HCT116 (cell line): ENCODE data around the gene SNX25. TPM values are rescaled to one million over a fixed set of nuclear protein-coding genes. Genes with fewer than 3 reads are reported as not detected.
A peak's percentile ranks its signal among the peaks of the same experiment; 100 is the strongest.

ENCODE experiments used
- ATAC-seq: fragments of 200-7000 bp; cut with Tn5 transposase; 2 replicates; pipeline ENCODE4 v1.9.1; 2020; ENCODE audit warnings: mild to moderate bottlenecking, moderate library complexity
- BruUV-seq: library from RNA; stranded (reverse); fragments of 400-500 nt; replicated peaks from 2 replicates; lab custom pipeline; 2021; lab: Mats Ljungman, UMichigan
- CTCF ChIA-PET: fragments of 300-600 bp; sonication (Branson Sonifier 250); formaldehyde crosslinking; loops from one replicate; lab custom pipeline; 2021; ENCODE audit warnings: antibody characterized with exemption; lab: Charles Lee
- POLR2A ChIA-PET: fragments of 300-600, 350-600 bp; sonication (Branson Sonifier 250); formaldehyde crosslinking; loops from one replicate; lab custom pipeline; 2021; ENCODE audit warnings: antibody characterized with exemption; lab: Charles Lee
- RAD21 ChIA-PET, 2 experiments: fragments of 300-600 bp; sonication (Branson Sonifier 250); formaldehyde crosslinking; loops; one replicate each; lab custom pipeline; 2023; ENCODE audit warnings: low total read pairs in 2 of 2; ENCODE audit not compliant: uncharacterized antibody in 2 of 2, unreplicated experiment in 2 of 2, low non-redundant PET in 1 of 2; lab: Charles Lee
- DNase-seq: peaks from one replicate; pipeline ENCODE4 v3.0.0-alpha.2; 2010; ENCODE audit warnings: low read depth, low spot score
- H2AFZ ChIP-seq: fragments of 200-600 bp; shearing (Covaris generic), sonication (generic); 2 replicates; pipeline ENCODE4 v1.6.1; 2017; ENCODE audit warnings: low read depth, mixed run types, mixed read lengths, antibody characterized with exemption, low read length; ENCODE audit not compliant: poor library complexity, severe bottlenecking
- H3K27ac ChIP-seq: 2 replicates; pipeline ENCODE4 v1.5.1; 2012; ENCODE audit warnings: low read depth, low read length
- H3K27me3 ChIP-seq: fragments of 200-600 bp; sonication (generic); 2 replicates; pipeline ENCODE4 v1.6.1; 2016; ENCODE audit warnings: mixed run types, low read length, mixed read lengths; ENCODE audit not compliant: insufficient read depth
- H3K36me3 ChIP-seq, 2 experiments: fragments of 200-500 bp in 1 of 2; fragments of 200-600 bp in 1 of 2; sonication (Bioruptor generic) in 1 of 2; sonication (generic) in 1 of 2; 2 replicates each; pipeline versions ENCODE4 v1.5.1 to v1.6.1; 2014 to 2016; ENCODE audit warnings: low read length in 2 of 2, inconsistent platforms in 1 of 2, mixed read lengths in 1 of 2, mixed run types in 1 of 2; ENCODE audit not compliant: insufficient read depth in 2 of 2, control insufficient read depth in 1 of 2
- H3K4me1 ChIP-seq, 2 experiments: fragments of 200-600 bp in 1 of 2; sonication (generic) in 1 of 2; 2 replicates each; pipeline versions ENCODE4 v1.5.1 to v1.6.1; 2012 to 2017; ENCODE audit warnings: low read length in 2 of 2, inconsistent platforms in 1 of 2, mild to moderate bottlenecking in 1 of 2, mixed read lengths in 1 of 2, mixed run types in 1 of 2, moderate library complexity in 1 of 2; ENCODE audit not compliant: insufficient read depth in 2 of 2, control insufficient read depth in 1 of 2
- H3K4me2 ChIP-seq: fragments of 200-600 bp; sonication (generic); 2 replicates; pipeline ENCODE4 v1.6.1; 2017; ENCODE audit warnings: mixed run types, low read length, mixed read lengths
- H3K4me3 ChIP-seq, 2 experiments: fragments of 200-600 bp in 1 of 2; sonication (generic) in 1 of 2; replicated peaks in 1 of 2; 2 replicates each; pipeline ENCODE4 v1.5.1; 2011 to 2016; ENCODE audit warnings: low read length in 2 of 2, control low read depth in 1 of 2, low read depth in 1 of 2, mild to moderate bottlenecking in 1 of 2, mixed read lengths in 1 of 2, mixed run types in 1 of 2
- H3K79me2 ChIP-seq: fragments of 200-600 bp; sonication (generic); 2 replicates; pipeline ENCODE4 v1.6.1; 2017; ENCODE audit warnings: mild to moderate bottlenecking, mixed run types, low read length, moderate library complexity, mixed read lengths; ENCODE audit not compliant: insufficient read depth
- H3K9ac ChIP-seq: fragments of 200-600 bp; sonication (generic); 2 replicates; pipeline ENCODE4 v1.6.1; 2016; ENCODE audit warnings: low read length, mixed read lengths
- H3K9me2 ChIP-seq: fragments of 200-600 bp; sonication (generic), shearing (Covaris generic); 2 replicates; pipeline ENCODE4 v1.6.1; 2017; ENCODE audit warnings: mixed run types, mild to moderate bottlenecking, moderate library complexity; ENCODE audit not compliant: insufficient read depth
- H3K9me3 ChIP-seq, 2 experiments: fragments of 200-500 bp in 1 of 2; fragments of 200-600 bp in 1 of 2; sonication (Bioruptor generic) in 1 of 2; sonication (generic) in 1 of 2; 2 replicates each; pipeline ENCODE4 v1.6.1; 2014 to 2017; ENCODE audit warnings: low read length in 2 of 2, mixed read lengths in 2 of 2, inconsistent platforms in 1 of 2, low read depth in 1 of 2, mild to moderate bottlenecking in 1 of 2, mixed run types in 1 of 2, moderate library complexity in 1 of 2; ENCODE audit not compliant: control insufficient read depth in 1 of 2, insufficient read depth in 1 of 2
- H4K20me1 ChIP-seq: fragments of 200-600 bp; sonication (generic), shearing (Covaris generic); 2 replicates; pipeline ENCODE4 v1.6.1; 2017; ENCODE audit warnings: mixed run types, mild to moderate bottlenecking, moderate library complexity; ENCODE audit not compliant: insufficient read depth
- CBX3 ChIP-seq: IDR thresholded peaks from 2 replicates; pipeline ENCODE4 v1.6.1; 2012; ENCODE audit warnings: low read depth
- CEBPB ChIP-seq: IDR thresholded peaks from 2 replicates; pipeline ENCODE4 v1.6.1; 2012; ENCODE audit warnings: low read depth
- ELF1 ChIP-seq: IDR thresholded peaks from 2 replicates; pipeline ENCODE4 v1.6.1; 2012; ENCODE audit warnings: low read depth, borderline replicate concordance
- EZH2phosphoT487 ChIP-seq: fragments of 200-600 bp; IDR thresholded peaks from 2 replicates; pipeline ENCODE4 v1.6.1; 2018; ENCODE audit warnings: antibody characterized with exemption, borderline replicate concordance
- JUND ChIP-seq: IDR thresholded peaks from 2 replicates; pipeline ENCODE4 v1.6.1; 2012
- MAX ChIP-seq: IDR thresholded peaks from 2 replicates; pipeline ENCODE4 v1.6.1; 2012
- POLR2A ChIP-seq: IDR thresholded peaks from 2 replicates; pipeline ENCODE4 v1.7.0; 2011; ENCODE audit warnings: borderline replicate concordance; ENCODE audit not compliant: insufficient read depth, insufficient read length; ENCODE audit errors: extremely low read depth
- RAD21 ChIP-seq: IDR thresholded peaks from 2 replicates; pipeline ENCODE4 v1.6.1; 2012; ENCODE audit warnings: low read depth, mild to moderate bottlenecking
- REST ChIP-seq: IDR thresholded peaks from 2 replicates; pipeline ENCODE4 v1.6.1; 2012; ENCODE audit warnings: low read depth
- SIN3A ChIP-seq: IDR thresholded peaks from 2 replicates; pipeline ENCODE4 v1.6.1; 2012; ENCODE audit warnings: low read depth
- SP1 ChIP-seq: IDR thresholded peaks from 2 replicates; pipeline ENCODE4 v1.6.1; 2012; ENCODE audit warnings: low read depth
- TCF7L2 ChIP-seq: IDR thresholded peaks from 2 replicates; pipeline ENCODE4 v1.7.0; 2011; ENCODE audit warnings: borderline replicate concordance, inconsistent platforms; ENCODE audit not compliant: insufficient read depth, insufficient read length; ENCODE audit errors: extremely low read depth
- ZFX ChIP-seq: fragments of 450-650 bp; IDR thresholded peaks from 2 replicates; pipeline ENCODE4 v1.6.1; 2017
- ZNF274 ChIP-seq: fragments of 200-500 bp; sonication (Bioruptor generic); IDR thresholded peaks from 2 replicates; pipeline ENCODE4 v1.6.1; 2014; ENCODE audit warnings: mild to moderate bottlenecking, low read depth, low read length, inconsistent platforms
- intact Hi-C: fragments of 100-400 bp; cut with micrococcal nuclease; formaldehyde crosslinking; loops from 2 replicates; pipeline ENCODE4 v1.10.0; 2022
- total RNA-seq: library from RNA; stranded (reverse); gene quantifications from one replicate; pipeline ENCODE4 v1.2.1, GENCODE V29; 2021; ENCODE audit not compliant: unreplicated experiment
- TF ChIP-seq, protein P1 (sequence below), 3 experiments: fragments of 200-600 bp in 1 of 3; sonication (generic) in 1 of 3; IDR thresholded peaks in 2 of 3; conservative IDR thresholded peaks in 1 of 3; 2 replicates each; pipeline ENCODE4 v1.5.1; 2012 to 2017; ENCODE audit warnings: low read depth in 2 of 3, low read length in 2 of 3, antibody characterized with exemption in 1 of 3, borderline replicate concordance in 1 of 3, control low read depth in 1 of 3, mild to moderate bottlenecking in 1 of 3, mixed read lengths in 1 of 3, mixed run types in 1 of 3, moderate library complexity in 1 of 3; ENCODE audit not compliant: insufficient read depth in 1 of 3

The SNX25 gene
- total RNA-seq, 1 experiment from 2014 or later = 20.9 TPM

DNA sequence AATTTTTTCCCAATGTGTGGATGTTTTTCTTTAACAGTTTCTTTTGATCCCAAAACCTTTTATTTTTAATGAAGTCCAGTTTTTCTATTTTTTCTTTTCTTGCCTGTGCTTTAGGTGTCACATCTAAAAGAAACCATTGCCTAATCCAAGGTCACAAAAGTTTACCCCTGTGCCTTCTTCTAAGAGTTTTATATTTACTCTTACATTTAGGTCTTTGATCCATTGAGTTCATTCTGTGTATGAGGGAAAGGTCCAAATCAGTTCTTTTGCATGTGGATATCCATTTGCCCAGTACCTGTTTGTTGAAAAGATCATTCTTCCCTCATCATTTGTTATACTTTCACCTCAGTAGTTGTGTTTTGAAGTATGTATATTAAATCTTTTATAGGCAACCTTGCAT lies 173.4 kb downstream of the SNX25 start (continued):
- TF ChIP-seq, protein P1, sequence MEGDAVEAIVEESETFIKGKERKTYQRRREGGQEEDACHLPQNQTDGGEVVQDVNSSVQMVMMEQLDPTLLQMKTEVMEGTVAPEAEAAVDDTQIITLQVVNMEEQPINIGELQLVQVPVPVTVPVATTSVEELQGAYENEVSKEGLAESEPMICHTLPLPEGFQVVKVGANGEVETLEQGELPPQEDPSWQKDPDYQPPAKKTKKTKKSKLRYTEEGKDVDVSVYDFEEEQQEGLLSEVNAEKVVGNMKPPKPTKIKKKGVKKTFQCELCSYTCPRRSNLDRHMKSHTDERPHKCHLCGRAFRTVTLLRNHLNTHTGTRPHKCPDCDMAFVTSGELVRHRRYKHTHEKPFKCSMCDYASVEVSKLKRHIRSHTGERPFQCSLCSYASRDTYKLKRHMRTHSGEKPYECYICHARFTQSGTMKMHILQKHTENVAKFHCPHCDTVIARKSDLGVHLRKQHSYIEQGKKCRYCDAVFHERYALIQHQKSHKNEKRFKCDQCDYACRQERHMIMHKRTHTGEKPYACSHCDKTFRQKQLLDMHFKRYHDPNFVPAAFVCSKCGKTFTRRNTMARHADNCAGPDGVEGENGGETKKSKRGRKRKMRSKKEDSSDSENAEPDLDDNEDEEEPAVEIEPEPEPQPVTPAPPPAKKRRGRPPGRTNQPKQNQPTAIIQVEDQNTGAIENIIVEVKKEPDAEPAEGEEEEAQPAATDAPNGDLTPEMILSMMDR (IDR thresholded peaks at IDR 0.05 in 2 of 3, conservative IDR thresholded peaks at IDR 0.05 in 1 of 3; ENCODE audit: borderline replicate concordance in 1 of 3, insufficient read depth in 1 of 3, low read depth in 2 of 3, low read length in 2 of 3) = no peak
- TF ChIP-seq REST = no peak
- no peak for TF ChIP-seq ELF1
- TF ChIP-seq SIN3A = no peak
- TF ChIP-seq ZNF274 = no peak
- TF ChIP-seq EZH2phosphoT487 = no peak
- TF ChIP-seq TCF7L2 = no peak
- TF ChIP-seq SP1 = no peak

DNA sequence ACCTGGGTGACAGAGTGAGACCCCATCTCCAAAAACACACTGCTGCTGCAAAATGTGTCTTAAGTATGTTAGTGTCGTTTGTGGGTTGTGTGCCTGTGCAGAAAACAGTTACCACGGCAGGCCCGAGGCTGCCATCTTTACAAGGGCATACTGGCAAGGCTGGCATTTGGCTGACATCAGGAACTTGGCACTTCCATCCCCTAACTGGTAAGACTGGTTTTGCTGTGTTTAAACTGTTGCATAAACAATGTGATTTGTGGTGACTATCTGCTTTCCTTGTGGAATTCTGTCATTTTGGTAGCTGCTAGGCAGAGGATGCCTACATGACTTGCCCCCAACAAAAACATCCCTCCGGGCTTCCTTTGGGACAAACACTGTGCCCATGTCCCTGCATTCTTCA lies 174.1 kb downstream of the SNX25 start:
- POLR2A ChIA-PET = interaction anchor here (1.0 kb wide), 1 partner anchor 13 kb away, joined by 4 read pairs; the partner anchor contains the start of gene ANKRD37
- H3K4me3 ChIP-seq = no peak overlapping the region
- TF ChIP-seq RAD21 (no peak), SIN3A (no peak), ZFX (0 out of 2 replicates have a peak, but pooled peaks have one; percentile 8), EZH2phosphoT487 (no peak), CBX3 (no peak), CEBPB (no peak; the same call in 1 of the 2 replicates), SP1 (0 out of 2 replicates have a peak, but pooled peaks have one; percentile 23), JUND (no peak), POLR2A (no peak), ELF1 (no peak), TCF7L2 (no peak), MAX (no peak)
- TF ChIP-seq, protein P1 (IDR thresholded peaks at IDR 0.05 in 2 of 3, conservative IDR thresholded peaks at IDR 0.05 in 1 of 3; ENCODE audit: borderline replicate concordance in 1 of 3, insufficient read depth in 1 of 3, low read depth in 2 of 3, low read length in 2 of 3) = no peak
- H3K79me2 ChIP-seq = no peaks in the 10 kb centered on the region
- H3K27ac ChIP-seq = no peak overlapping the region
- RAD21 ChIA-PET = no interaction called here
- ATAC-seq = no peak
- H3K27me3 ChIP-seq = no peaks in the 10 kb centered on the region
- no peak overlapping the region for H3K4me2 ChIP-seq
- no peak for DNase-seq
- CTCF ChIA-PET = no interaction called here
- H4K20me1 ChIP-seq = no peaks in the 10 kb centered on the region
- no peaks in the 10 kb centered on the region for H3K36me3 ChIP-seq
- BruUV-seq = no TSS peak
- H3K9me3 ChIP-seq = no peaks in the 10 kb centered on the region
- intact Hi-C loops = no loop called here
- H3K9me2 ChIP-seq = no peaks in the 10 kb centered on the region
- H3K9ac ChIP-seq = no peak overlapping the region
- peaks cover 5 to 7% of the 10 kb centered on the region in 2 experiments; a peak in 2 of 4 replicates for H3K4me1 ChIP-seq
- H2AFZ ChIP-seq = no peak overlapping the region
